Panc1 (cell line): ENCODE data around the gene TOMM5.

Experiments used
- POLR2AphosphoS5 ChIP-seq: IDR thresholded peaks from 2 replicates; pipeline ENCODE4 v1.6.1; 2012; ENCODE audit warnings: mild to moderate bottlenecking, low read depth, low read length, moderate library complexity
- TF ChIP-seq, protein P1 (sequence below): fragments of 450-650 bp; IDR thresholded peaks from 2 replicates; pipeline ENCODE4 v1.5.1; 2017; ENCODE audit warnings: mild to moderate bottlenecking

DNA sequence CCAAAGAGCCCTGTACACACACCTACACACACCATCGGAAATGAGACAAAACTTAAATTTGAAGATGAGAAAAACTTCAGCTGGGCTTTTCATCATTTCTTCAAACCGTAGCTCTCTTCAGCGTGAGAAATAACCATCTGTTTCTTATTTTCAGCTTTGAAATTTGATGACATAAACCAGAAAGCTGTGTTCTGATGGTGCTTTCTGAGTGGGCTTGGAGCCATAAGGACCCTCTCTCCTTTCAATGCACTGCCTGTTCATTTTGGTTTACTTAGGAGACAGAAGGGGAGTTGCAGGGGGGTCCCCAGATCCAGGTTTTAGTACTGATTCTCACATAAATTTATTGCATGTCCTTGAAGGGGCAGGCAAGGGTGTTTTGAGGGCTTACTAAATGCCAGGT lies 25.7 kb downstream of the TOMM5 start:
- TF ChIP-seq, protein P1, sequence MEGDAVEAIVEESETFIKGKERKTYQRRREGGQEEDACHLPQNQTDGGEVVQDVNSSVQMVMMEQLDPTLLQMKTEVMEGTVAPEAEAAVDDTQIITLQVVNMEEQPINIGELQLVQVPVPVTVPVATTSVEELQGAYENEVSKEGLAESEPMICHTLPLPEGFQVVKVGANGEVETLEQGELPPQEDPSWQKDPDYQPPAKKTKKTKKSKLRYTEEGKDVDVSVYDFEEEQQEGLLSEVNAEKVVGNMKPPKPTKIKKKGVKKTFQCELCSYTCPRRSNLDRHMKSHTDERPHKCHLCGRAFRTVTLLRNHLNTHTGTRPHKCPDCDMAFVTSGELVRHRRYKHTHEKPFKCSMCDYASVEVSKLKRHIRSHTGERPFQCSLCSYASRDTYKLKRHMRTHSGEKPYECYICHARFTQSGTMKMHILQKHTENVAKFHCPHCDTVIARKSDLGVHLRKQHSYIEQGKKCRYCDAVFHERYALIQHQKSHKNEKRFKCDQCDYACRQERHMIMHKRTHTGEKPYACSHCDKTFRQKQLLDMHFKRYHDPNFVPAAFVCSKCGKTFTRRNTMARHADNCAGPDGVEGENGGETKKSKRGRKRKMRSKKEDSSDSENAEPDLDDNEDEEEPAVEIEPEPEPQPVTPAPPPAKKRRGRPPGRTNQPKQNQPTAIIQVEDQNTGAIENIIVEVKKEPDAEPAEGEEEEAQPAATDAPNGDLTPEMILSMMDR = no peak
- TF ChIP-seq POLR2AphosphoS5 = no peak
